Testis (tissue), 3 donors: ENCODE results near the gene KCNG4. TPM values are rescaled to one million over a fixed set of nuclear protein-coding genes. Genes with fewer than 3 reads are reported as not detected.

ENCODE experiments used
- DNase-seq: peaks from one replicate; pipeline ENCODE4 v3.0.0-alpha.2; 2019
- H3K27ac ChIP-seq, 2 donors: fragments of 200-600 bp; sonication (generic); one replicate each; pipeline ENCODE4 v1.5.1; 2019
- H3K27me3 ChIP-seq: fragments of 200-600 bp; sonication (generic); one replicate; pipeline ENCODE4 v1.5.1; 2019
- H3K36me3 ChIP-seq: fragments of 200-600 bp; sonication (generic); one replicate; pipeline ENCODE4 v1.5.1; 2017; ENCODE audit warnings: low read depth; ENCODE audit errors: missing control alignments
- H3K4me1 ChIP-seq: fragments of 200-600 bp; sonication (generic); one replicate; pipeline ENCODE4 v1.5.1; 2019
- H3K4me3 ChIP-seq, 2 donors: fragments of 200-600 bp; sonication (generic); one replicate each; pipeline ENCODE4 v1.5.1; 2017 to 2019
- H3K9me3 ChIP-seq: fragments of 200-600 bp; sonication (generic); one replicate; pipeline ENCODE4 v1.5.1; 2017
- CTCF ChIP-seq, 3 experiments: fragments of 450-650 bp in 2 of 3; fragments of 200-600 bp in 1 of 3; sonication (generic) in 1 of 3; IDR thresholded peaks; one replicate each; pipeline ENCODE4 v1.5.1; 2016 to 2019; ENCODE audit warnings: antibody characterized with exemption in 3 of 3, mild to moderate bottlenecking in 2 of 3, moderate library complexity in 1 of 3
- POLR2A ChIP-seq: fragments of 450-650 bp; IDR thresholded peaks from one replicate; pipeline ENCODE4 v1.6.1; 2017; ENCODE audit warnings: antibody characterized with exemption, mild to moderate bottlenecking, moderate library complexity
- WGBS, 2 donors: methylation state at CpG; one replicate each; pipeline ENCODE4 v1.1.5; 2018; 5-methylcytosine and 5-hydroxymethylcytosine counted together
- intact Hi-C: fragments of 100-400 bp; cut with DNase I; formaldehyde crosslinking; loops from one replicate; pipeline ENCODE4 v1.15.1; 2023; ENCODE audit warnings: low total_unique reads
- polyA plus RNA-seq: library from polyadenylated mRNA; stranded (reverse); fragments of 350-450 nt; fragmentation: Illumina TruSeq; extraction: RNeasy Lipid Tissue Mini Kit (QIAGEN cat#74804); gene quantifications from one replicate; pipeline ENCODE4 v1.2.3, GENCODE V29; 2014; ENCODE audit warnings: low read depth, low replicate concordance; ENCODE audit not compliant: insufficient read depth
- total RNA-seq, 2 donors: library from RNA; depleted of rRNA; stranded (reverse); fragments of >200 nt; gene quantifications; one replicate each; pipeline ENCODE4 v1.2.3, GENCODE V29; 2016

KCNG4 gene
- total and polyA plus RNA-seq, 3 donors from 2014 or later = 0.06 to 0.08 TPM; not detected in 1

DNA sequence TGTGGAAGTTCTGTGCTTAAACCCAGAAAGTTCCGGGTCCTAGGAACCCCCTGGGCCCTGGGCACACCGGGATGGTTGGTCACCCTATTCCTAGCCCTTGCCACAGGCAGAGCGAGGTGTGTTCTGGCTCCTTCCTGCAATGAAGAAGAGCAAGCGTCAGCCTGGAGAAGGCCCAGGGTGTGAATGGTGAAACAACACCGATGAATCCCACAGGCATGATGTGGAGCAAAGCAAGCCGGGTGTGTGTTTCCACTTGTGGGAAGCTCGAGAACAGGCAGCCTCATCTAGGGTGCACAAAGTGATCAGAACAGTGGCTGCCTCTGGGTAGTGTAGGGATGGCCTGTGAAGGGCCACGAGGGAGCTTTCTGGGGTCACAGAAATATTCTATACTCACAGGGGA, 13.8 kb downstream of the KCNG4 start:
- DNase-seq = no peak
- Histone ChIP-seq H3K27me3 (no peaks in the 10 kb centered on the region), H3K36me3 (no peaks in the 10 kb centered on the region), H3K9me3 (no peaks in the 10 kb centered on the region), H3K27ac (no peak overlapping the region), H3K4me1 (peaks cover 11% of the 10 kb centered on the region), H3K4me3 (no peak overlapping the region)
- intact Hi-C loops = no loop called here
- no peak for TF ChIP-seq CTCF (IDR thresholded peaks at IDR 0.05)
- no peak for TF ChIP-seq POLR2A
- 74 to 84% methylated on average over 8 of the region's 8 CpGs for WGBS, 2 donors

DNA sequence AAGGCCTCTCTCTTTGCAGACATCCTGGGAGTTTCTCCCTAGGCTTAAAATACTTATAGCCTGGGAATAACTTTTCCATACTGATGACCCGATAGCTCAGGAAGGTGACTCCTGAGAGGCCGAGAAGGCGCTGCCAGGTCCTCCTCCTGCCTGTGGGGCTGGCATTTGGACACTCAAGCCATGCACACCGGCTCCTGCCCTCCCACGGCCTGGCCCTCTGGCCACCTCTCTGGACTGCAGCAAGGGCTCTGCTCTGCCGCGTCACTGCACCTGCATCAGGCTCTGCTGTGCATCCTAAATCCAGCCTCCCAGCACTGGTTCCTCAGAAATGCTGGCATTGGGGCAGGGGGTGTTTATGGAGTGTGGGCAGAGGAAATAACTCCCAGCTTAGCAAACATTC, 14.2 kb downstream of the KCNG4 start:
- no peak overlapping the region for H3K27ac ChIP-seq
- DNase-seq = no peak
- H3K4me1 ChIP-seq = peaks cover 11% of the 10 kb centered on the region
- no peaks in the 10 kb centered on the region for H3K27me3 ChIP-seq
- H3K36me3 ChIP-seq = no peaks in the 10 kb centered on the region
- H3K4me3 ChIP-seq = no peak overlapping the region
- 64 to 77% methylated on average over 5 to 7 of the region's 7 CpGs for WGBS, 2 donors
- intact Hi-C loops = no loop called here
- no peaks in the 10 kb centered on the region for H3K9me3 ChIP-seq
- no peak for TF ChIP-seq POLR2A
- no peak for TF ChIP-seq CTCF (IDR thresholded peaks at IDR 0.05)

GRCh38 chr16:84225126-84225525, 14.7 kb downstream of the KCNG4 start:
- Histone ChIP-seq H3K4me1 (peaks cover 11% of the 10 kb centered on the region), H3K36me3 (no peaks in the 10 kb centered on the region), H3K27ac (no peak overlapping the region), H3K4me3 (no peak overlapping the region), H3K27me3 (no peaks in the 10 kb centered on the region), H3K9me3 (no peaks in the 10 kb centered on the region)
- DNase-seq = no peak
- TF ChIP-seq POLR2A (no peak), CTCF (IDR thresholded peaks at IDR 0.05) (no peak)
- WGBS, 2 donors = 92 to 96% methylated on average over 2 to 3 of the region's 3 CpGs
- intact Hi-C loops = no loop called here

- WGBS, 2 donors = 94 to 96% methylated on average over 3 of the region's 3 CpGs
- H3K27me3 ChIP-seq = no peaks in the 10 kb centered on the region
- no peak for TF ChIP-seq CTCF (IDR thresholded peaks at IDR 0.05)
- TF ChIP-seq POLR2A = no peak
- intact Hi-C loops = no loop called here
- DNase-seq = no peak
- no peaks in the 10 kb centered on the region for H3K9me3 ChIP-seq
- no peak overlapping the region for H3K27ac ChIP-seq
- peaks cover 11% of the 10 kb centered on the region for H3K4me1 ChIP-seq
- no peak overlapping the region for H3K4me3 ChIP-seq
- H3K36me3 ChIP-seq = no peaks in the 10 kb centered on the region
Measured at GRCh38 chr16:84224554-84224953, 15.3 kb downstream of the KCNG4 start.

DNA sequence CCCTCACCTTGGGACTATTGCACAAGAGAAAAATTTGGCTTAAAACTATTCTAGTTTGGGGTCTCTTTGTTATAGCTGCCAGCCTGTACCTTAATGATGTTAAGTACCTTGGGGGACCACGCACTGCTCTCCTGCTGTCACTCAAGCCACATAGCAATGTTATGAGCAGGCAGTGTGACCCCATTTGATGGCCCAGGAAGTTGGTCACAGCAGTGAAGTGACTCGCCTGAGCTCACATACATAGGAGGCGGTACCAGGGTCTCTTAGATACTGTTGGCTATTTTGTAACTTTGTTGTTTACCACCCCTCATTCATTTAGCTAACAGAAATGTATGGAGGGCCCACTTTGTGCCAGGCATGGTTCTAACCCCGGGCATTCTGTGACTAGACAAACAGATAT, 16.4 kb downstream of the KCNG4 start:
- intact Hi-C loops = no loop called here
- 84 to 94% methylated on average over 4 of the region's 4 CpGs for WGBS, 2 donors
- H3K4me1 ChIP-seq = peaks cover 9% of the 10 kb centered on the region

More for the DNA sequence above, 16.4 kb downstream of the KCNG4 start:
- H3K4me3 ChIP-seq = no peak overlapping the region
- no peak overlapping the region for H3K27ac ChIP-seq
- H3K36me3 ChIP-seq = no peaks in the 10 kb centered on the region
- DNase-seq = no peak
- TF ChIP-seq CTCF (IDR thresholded peaks at IDR 0.05) = no peak
- no peak for TF ChIP-seq POLR2A
- H3K9me3 ChIP-seq = no peaks in the 10 kb centered on the region
- H3K27me3 ChIP-seq = no peaks in the 10 kb centered on the region
